Measurements from ENCODE around the gene OSBPL2. TPM values are rescaled to one million over a fixed set of nuclear protein-coding genes. Genes with fewer than 3 reads are reported as not detected.

The OSBPL2 gene
- total and polyA plus RNA-seq, 3 donors from 2014 or later, result 48.5 to 57.2 (median 49.8) TPM

DNA sequence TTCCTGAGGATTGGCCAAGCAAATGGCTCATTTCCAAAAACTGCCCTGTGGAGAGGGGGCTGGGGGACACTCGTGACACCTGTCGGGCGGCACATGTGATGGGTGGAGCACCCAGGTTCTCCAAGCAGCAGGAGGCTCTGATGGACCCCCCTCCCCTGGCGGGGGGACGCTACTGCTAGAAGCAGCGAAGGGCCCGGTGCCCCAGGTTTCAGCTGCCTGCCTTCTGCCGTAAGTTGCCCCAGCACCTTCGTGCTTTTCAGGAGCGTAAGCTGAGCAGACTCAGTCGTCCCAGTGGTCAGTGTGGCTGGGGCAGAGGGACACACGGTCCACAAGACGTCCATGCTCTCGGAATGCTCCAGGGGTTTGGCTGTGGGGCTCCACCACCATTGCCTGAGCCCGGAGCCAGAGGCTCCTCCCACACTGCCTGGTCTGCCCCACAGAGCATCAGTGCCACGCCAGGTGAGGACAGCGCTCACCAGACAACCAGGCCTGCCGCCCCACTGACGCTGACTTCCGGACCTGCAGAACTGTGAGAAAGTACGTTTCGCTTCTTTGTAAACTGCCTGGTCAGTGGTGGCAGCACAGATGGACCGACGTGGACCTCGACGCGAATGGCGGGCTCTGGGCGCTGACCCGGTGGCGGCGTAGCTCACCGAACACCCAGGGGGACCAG is 60.4 kb downstream of the OSBPL2 start:
- 90 to 93% methylated on average over 14 to 33 of the region's 33 CpGs for WGBS, 2 donors
- DNase-seq, result no peak
- Histone ChIP-seq H3K36me3 (ENCODE audit: low read depth, missing control alignments) (no peaks in the 10 kb centered on the region), H3K27me3 (no peaks in the 10 kb centered on the region), H3K9me3 (no peaks in the 10 kb centered on the region), H3K27ac (no peak overlapping the region), H3K4me3 (no peak overlapping the region), H3K4me1 (peaks cover 33% of the 10 kb centered on the region)
- TF ChIP-seq CTCF (IDR thresholded peaks at IDR 0.05), result no peak
- no peak for TF ChIP-seq POLR2A (IDR thresholded peaks at IDR 0.05)
- intact Hi-C loops (cut with DNase I; ENCODE audit: low total_unique reads), result no loop called here

- Histone ChIP-seq H3K27me3 (no peaks in the 10 kb centered on the region), H3K4me3 (no peak overlapping the region), H3K9me3 (no peaks in the 10 kb centered on the region), H3K4me1 (peaks cover 41% of the 10 kb centered on the region), H3K36me3 (ENCODE audit: low read depth, missing control alignments) (no peaks in the 10 kb centered on the region), H3K27ac (no peak overlapping the region)
- no peak for DNase-seq
- WGBS, 2 donors, result 75 to 76% methylated on average over 12 of the region's 12 CpGs
- no peak for TF ChIP-seq CTCF (IDR thresholded peaks at IDR 0.05)
- no peak for TF ChIP-seq POLR2A (IDR thresholded peaks at IDR 0.05)
- intact Hi-C loops (cut with DNase I; ENCODE audit: low total_unique reads), result loop anchor here (5.0 kb wide), 1 partner anchor 83 kb away; no protein-coding TSS in a partner anchor
Observed at GRCh38 chr20:62299666-62300236, 61.4 kb downstream of the OSBPL2 start.

DNA sequence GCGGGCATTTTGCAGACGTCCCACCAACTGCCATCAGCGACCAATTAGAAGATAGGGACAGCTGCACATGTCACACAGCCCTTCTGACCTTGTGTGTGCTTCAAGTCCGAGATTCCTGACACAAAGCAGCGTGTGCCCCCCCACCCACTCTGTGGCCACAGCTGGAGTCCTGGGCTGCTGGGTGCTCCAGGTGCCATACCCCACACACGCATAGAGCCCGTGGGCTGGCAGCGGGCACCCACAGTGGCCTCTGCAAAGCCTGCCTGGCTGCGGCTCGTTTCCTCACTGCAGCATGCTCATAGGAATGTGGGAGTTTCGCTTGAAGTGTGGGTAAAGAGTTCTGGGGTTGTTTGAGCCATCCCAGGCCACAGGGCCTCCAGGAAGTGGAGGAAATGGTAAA is 62.0 kb downstream of the OSBPL2 start:
- Histone ChIP-seq H3K36me3 (ENCODE audit: low read depth, missing control alignments) (no peaks in the 10 kb centered on the region), H3K4me1 (peaks cover 47% of the 10 kb centered on the region), H3K27me3 (no peaks in the 10 kb centered on the region), H3K9me3 (no peaks in the 10 kb centered on the region), H3K4me3 (no peak overlapping the region), H3K27ac (no peak overlapping the region)
- TF ChIP-seq POLR2A (IDR thresholded peaks at IDR 0.05) (no peak), CTCF (IDR thresholded peaks at IDR 0.05) (no peak)
- intact Hi-C loops (cut with DNase I; ENCODE audit: low total_unique reads), result loop anchor here (5.0 kb wide), 1 partner anchor 82 kb away; no protein-coding TSS in a partner anchor
- 71 to 89% methylated on average over 6 to 11 of the region's 11 CpGs for WGBS, 2 donors
- DNase-seq, result no peak

GRCh38 chr20:62301111-62301668 is 62.9 kb downstream of the OSBPL2 start:
- no peaks in the 10 kb centered on the region for H3K9me3 ChIP-seq
- DNase-seq, result no peak
- H3K27me3 ChIP-seq, result no peaks in the 10 kb centered on the region
- intact Hi-C loops (cut with DNase I; ENCODE audit: low total_unique reads), result loop anchor here (5.0 kb wide), 1 partner anchor 81 kb away; no protein-coding TSS in a partner anchor
- H3K27ac ChIP-seq, result no peak overlapping the region
- H3K4me3 ChIP-seq, result no peak overlapping the region
- no peaks in the 10 kb centered on the region for H3K36me3 ChIP-seq (ENCODE audit: low read depth, missing control alignments)
- no peak for TF ChIP-seq POLR2A (IDR thresholded peaks at IDR 0.05)
- no peak for TF ChIP-seq CTCF (IDR thresholded peaks at IDR 0.05)
- 64 to 75% methylated on average over 11 of the region's 11 CpGs for WGBS, 2 donors
- peaks cover 50% of the 10 kb centered on the region for H3K4me1 ChIP-seq

All from testis (tissue), 3 donors.